Eye (tissue), 1 donor: ENCODE results near the gene GRAMD1A.
A peak's percentile ranks its signal among the peaks of the same experiment; 100 is the strongest.
"Not testable (repeated sequence)": the region's sequence is repeated elsewhere in the genome, so short reads cannot be mapped to it uniquely, and the experiment has no call there.

Experiments used
- DNase-seq: peaks from one replicate; pipeline ENCODE4 v3.0.0-alpha.2; 2015

GRAMD1A gene

GRCh38 chr19:35021596-35021995 is 21.5 kb downstream of the GRAMD1A start:
- no peak for DNase-seq

GRCh38 chr19:35022460-35022859 is 22.3 kb downstream of the GRAMD1A start:
- no peak for DNase-seq

DNA sequence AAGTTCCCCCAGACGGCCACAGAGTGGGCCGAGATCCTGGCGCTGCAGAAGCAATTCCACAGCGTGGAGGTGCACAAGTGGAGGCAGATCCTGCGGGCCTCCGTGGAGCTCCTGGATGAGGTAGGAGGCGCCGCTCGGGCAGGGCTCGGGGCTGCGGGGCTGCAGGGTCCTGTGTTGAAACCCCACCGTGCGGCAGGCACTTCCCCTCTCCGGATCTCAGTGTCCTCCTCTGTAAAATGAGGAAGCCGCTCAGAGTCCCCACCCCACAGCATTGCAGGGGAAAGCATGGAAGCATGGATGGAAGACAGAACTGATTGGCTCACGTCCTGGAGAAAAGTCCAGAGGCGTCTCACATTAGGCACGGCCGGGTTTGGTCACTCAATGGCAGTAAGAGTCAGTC is 23.3 kb downstream of the GRAMD1A start:
- DNase-seq: no peak

DNA sequence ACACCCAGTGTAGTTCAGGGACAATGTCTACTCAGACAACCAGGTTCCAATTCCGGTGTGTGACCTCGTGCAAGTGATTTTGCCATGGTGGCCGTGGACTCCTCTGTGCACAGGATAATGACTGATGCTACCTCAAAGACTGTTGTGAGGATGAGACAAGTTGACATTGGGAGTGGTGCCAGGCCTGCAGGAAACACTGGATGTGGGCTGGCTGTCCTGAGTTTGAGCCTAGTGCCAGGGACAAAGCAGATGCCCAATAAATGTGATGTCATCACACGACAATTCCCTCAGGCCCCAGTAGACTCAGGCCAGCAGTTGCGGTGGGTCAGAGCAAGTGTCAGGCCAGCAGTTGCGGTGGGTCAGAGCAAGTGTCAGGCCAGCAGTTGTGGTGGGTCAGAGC is 24.0 kb downstream of the GRAMD1A start:
- DNase-seq: no peak

DNA sequence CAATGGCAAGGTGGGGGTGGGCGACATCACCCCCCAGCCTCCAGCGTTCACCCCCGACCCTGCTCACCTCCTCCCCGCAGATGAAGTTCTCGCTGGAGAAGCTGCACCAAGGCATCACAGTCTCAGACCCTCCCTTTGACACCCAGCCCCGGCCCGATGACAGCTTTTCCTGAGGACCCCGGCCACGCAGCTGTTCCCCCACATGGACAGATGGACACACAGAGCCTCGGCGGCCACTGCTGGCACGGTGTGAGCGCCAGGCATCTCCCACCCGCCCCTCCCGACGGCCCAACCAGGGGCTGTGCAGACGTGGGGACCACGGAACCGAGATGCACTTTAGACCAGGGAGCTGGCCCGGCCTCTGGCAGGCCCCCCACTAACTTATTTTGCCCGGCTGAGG is 25.8 kb downstream of the GRAMD1A start:
- DNase-seq: no peak

GRCh38 chr19:35026418-35026817 is 26.3 kb downstream of the GRAMD1A start:
- DNase-seq: no peak

DNA sequence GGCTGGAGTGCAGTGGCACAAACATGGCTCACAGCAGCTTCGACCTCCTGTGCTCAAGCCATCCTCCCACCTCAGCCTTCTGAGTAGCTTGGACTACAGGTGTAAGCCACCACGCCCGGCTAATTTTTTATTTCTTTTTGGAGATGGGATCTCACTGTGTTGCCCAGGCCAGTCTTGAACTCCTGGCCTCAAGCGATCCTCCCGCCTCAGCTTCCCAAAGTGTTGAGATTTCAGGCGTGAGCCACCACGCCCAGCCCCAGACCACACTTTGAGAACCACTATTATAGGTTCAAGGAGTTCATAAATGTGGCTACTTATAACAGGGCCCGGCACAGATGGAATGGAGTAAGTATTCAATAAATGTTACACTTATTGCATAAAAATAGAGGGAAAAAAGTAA is 26.9 kb downstream of the GRAMD1A start:
- DNase-seq: no peak

DNA sequence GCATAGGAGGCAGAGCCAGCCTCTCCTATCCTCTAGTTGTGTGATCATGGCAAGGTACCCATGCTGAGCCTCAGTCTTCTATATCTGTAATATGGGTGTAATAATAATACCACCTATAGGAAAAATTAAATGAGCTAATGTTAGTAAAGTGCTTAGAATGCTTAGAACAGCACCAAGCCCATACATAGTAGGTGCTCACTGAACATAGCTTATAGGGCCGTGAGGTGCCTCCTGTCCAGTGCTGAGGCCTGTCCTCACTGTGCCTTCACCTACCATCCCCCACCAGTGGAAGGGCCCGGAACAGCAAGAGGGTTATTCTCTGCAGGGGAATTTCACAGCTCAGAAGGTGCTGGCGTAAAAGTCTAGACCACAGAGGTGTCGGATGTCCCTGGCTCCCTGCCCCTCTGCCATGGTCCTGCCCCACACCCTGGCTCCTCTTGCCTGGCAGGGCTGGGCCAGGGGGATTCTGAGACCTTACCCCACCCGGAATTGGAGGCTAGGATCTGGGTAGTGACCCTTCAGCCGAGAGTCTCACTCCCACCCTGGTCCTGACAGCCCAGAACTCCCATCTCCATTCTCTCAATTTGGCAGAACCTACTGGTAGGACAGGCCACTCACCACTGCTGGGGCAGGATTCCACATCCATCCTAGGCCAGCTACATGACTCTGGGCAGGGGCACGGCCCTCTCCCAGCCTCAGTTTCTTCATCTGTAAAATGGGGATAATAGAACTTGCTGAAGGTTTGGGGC is 27.9 kb downstream of the GRAMD1A start:
- DNase-seq: no peak

- DNase-seq: not testable (repeated sequence)
These were observed 28.4 kb downstream of the GRAMD1A start for GRCh38 chr19:35028600-35028885.

- not testable (repeated sequence) for DNase-seq
These were observed 29.2 kb downstream of the GRAMD1A start for GRCh38 chr19:35029275-35029736.

- peak; percentile 50 for DNase-seq
These were observed 29.7 kb downstream of the GRAMD1A start for GRCh38 chr19:35029737-35030256.

- peak; percentile 74 for DNase-seq
These were observed 30.3 kb downstream of the GRAMD1A start, which contains the start of gene SCN1B for GRCh38 chr19:35030257-35031071. Gene SCN1B (plus strand): TSS chr19:35030470. CDS start chr19:35030821, 351 bp downstream.

GRCh38 chr19:35031072-35031881 is 31.2 kb downstream of the GRAMD1A start:
- DNase-seq: peak; percentile 63

DNA sequence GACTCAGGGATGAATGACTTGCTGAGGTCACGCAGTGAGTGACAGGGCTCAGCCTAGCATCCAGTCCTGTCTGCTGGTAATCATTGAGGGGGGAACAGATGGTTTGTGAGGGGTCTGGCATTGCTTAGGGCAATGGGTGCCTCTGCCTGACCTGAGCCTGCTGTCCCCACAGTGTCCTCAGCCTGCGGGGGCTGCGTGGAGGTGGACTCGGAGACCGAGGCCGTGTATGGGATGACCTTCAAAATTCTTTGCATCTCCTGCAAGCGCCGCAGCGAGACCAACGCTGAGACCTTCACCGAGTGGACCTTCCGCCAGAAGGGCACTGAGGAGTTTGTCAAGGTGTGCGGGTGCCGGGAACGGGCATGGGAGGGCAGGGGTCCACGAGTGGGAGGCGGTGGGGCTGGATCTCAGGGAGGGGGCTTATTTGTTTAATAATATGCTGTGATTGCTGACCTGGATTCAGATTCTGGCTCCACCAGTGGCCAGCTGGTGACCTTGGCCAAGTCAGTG is 32.3 kb downstream of the GRAMD1A start:
- DNase-seq: no peak

DNA sequence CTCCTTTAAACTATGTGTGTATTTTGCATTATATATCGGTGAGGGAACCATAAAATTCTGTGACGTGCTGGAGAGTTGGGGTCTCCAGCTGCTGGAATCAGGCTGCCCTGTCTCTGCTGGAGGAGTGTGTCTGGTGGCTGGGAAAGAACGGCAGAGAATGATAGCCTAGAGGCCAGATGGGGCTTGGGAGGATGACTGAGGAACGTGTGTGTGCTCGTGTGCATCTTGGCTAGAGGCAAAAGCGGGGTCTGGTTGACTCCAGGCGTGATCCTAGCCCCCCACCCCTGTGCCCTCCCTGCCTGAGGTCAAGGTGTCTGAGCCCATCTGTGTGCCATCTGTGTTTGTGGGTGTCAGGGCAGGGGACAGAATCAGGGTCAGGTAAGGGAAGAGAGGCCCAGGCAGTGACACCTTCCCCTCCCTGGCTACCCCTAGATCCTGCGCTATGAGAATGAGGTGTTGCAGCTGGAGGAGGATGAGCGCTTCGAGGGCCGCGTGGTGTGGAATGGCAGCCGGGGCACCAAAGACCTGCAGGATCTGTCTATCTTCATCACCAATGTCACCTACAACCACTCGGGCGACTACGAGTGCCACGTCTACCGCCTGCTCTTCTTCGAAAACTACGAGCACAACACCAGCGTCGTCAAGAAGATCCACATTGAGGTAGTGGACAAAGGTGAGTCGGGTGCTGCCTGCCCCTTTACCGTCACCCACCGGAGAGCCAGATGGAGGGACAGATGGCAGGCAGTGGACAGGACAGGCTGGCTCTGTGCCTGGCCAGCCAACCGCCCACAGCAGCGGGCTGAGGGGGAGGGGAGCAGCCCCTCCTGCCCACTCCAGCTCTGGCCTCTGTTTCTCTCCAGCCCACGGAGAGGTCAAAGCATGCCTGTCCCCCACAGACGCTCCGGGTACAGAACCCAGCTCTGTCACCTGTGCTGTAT is 33.2 kb downstream of the GRAMD1A start:
- no peak for DNase-seq

- no peak for DNase-seq
These were observed 33.9 kb downstream of the GRAMD1A start for GRCh38 chr19:35034005-35034502.

DNA sequence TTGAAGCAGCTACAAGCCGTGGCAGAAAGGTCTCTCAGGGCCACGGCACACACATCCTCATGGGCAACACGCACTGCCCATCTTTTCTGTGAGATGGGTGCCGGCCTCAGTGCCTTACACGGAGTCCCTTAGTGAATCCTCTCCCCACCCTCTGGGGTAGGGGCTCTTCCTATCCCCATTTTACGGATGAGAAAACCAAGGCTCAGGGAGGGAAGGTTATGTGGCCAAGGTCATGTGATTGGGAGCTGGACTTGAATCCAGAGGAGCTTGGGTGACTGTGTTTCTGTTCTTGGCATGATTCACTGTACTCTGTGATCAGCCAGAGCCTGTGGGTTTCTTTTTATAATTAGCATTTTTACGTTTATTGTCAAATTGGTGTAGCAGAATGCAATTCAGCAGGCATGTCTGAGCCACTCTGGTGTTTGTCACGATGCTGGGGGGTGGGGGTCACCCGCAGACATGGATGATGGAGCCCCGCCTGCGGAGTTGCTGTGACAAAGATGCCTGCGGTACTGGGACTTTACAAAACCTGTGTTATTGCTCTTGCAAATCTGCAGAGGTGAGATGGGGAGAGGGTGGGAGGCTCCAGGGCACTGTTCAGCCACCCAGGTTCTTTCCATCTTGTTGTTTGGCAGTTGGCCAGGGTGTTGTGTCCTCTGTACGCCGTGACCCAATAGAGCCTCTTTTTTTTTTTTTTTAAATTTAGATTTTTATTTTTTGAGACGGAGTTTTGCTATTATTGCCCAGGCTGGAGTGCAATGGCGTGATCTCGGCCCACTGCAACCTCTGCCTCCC is 34.7 kb downstream of the GRAMD1A start:
- DNase-seq: no peak

DNA sequence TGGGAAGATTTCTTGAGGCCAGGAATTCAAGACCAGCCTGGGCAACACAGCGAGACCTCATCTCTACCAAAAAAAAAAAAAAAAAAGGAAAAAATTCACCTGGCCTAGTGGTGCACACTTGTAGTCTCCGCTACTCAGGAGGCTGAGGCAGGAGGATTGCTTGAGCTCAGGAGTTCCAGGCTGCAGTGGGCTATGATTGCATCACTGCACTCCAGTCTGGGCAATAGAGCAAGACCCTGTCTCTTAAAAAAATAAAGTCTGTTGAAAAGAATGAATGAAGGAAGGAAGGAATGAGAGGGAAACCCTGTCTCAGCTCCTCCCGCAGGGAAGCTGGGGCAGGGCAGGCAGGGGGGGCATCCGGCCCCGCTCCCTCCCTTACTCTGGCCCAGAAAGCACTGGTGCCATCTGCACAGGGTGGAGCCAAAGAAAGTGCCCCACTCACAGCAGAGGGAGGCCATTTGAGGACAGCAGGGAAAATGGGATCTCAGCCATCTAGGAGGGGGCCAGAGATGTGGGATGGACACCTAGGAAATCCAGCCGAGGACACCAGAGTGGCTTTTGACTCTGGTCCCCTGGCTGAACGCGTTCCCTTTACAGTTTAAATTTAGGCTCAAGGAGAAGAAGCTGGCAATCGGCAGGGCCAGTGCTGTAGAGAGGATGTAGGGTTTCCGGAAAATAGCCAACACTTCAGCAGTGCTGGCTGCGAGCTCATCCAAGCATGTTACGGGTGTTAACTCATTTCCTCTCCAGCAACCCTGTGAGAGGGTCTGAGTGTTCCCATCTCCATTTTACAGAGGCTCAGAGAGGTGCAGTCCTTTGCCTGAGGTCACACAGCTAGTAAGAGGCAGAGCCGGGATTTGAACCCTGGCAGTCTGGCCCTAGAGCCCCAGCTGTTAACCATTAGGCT is 37.8 kb downstream of the GRAMD1A start:
- no peak for DNase-seq
